ENCODE data around the gene OR4D1.

GRCh38 chr17:58184308-58184985 is 36.3 kb downstream of the OR4D1 start:
- no peak for TF ChIP-seq CTCF (IDR thresholded peaks at IDR 0.05; ENCODE audit: low read depth, low read length, missing input control)
- TF ChIP-seq ATF3 (IDR thresholded peaks at IDR 0.05): no peak
- no peak for TF ChIP-seq GABPA (IDR thresholded peaks at IDR 0.05 in 1 of 2, conservative IDR thresholded peaks at IDR 0.05 in 1 of 2)

All from liver (tissue), 3 donors.